WERI-Rb-1 (cell line): ENCODE measurements around the gene BCR.
"Not testable (repeated sequence)": the region's sequence is repeated elsewhere in the genome, so short reads cannot be mapped to it uniquely, and the experiment has no call there.

Source experiments
- DNase-seq: peaks from one replicate; pipeline ENCODE4 v3.0.0-alpha.2; 2020
- H3K27ac ChIP-seq: fragments of 250-450 bp; sonication (Bioruptor Pico); 2 replicates; pipeline ENCODE4 v1.5.1; 2020; ENCODE audit warnings: mild to moderate bottlenecking, moderate library complexity
- H3K27me3 ChIP-seq: fragments of 250-450 bp; sonication (Bioruptor Pico); 2 replicates; pipeline ENCODE4 v1.5.1; 2021; ENCODE audit warnings: mild to moderate bottlenecking, low read depth, moderate library complexity; ENCODE audit not compliant: insufficient read depth, severe bottlenecking
- H3K36me3 ChIP-seq: fragments of 250-450 bp; sonication (Bioruptor Pico); 2 replicates; pipeline ENCODE4 v1.5.1; 2020; ENCODE audit warnings: mild to moderate bottlenecking, moderate library complexity
- H3K4me3 ChIP-seq: 2 replicates; pipeline ENCODE4 v1.5.1; 2011; ENCODE audit warnings: low read depth, mild to moderate bottlenecking, control low read depth, low read length
- H3K9me3 ChIP-seq: fragments of 250-450 bp; sonication (Bioruptor Pico); 2 replicates; pipeline ENCODE4 v1.5.1; 2021; ENCODE audit warnings: mild to moderate bottlenecking, moderate library complexity; ENCODE audit not compliant: severe bottlenecking
- TF ChIP-seq, protein P1 (sequence below): IDR thresholded peaks from 2 replicates; pipeline ENCODE4 v1.5.1; 2011; ENCODE audit warnings: low read depth, mild to moderate bottlenecking, control low read depth, inconsistent platforms, low read length

BCR gene

DNA sequence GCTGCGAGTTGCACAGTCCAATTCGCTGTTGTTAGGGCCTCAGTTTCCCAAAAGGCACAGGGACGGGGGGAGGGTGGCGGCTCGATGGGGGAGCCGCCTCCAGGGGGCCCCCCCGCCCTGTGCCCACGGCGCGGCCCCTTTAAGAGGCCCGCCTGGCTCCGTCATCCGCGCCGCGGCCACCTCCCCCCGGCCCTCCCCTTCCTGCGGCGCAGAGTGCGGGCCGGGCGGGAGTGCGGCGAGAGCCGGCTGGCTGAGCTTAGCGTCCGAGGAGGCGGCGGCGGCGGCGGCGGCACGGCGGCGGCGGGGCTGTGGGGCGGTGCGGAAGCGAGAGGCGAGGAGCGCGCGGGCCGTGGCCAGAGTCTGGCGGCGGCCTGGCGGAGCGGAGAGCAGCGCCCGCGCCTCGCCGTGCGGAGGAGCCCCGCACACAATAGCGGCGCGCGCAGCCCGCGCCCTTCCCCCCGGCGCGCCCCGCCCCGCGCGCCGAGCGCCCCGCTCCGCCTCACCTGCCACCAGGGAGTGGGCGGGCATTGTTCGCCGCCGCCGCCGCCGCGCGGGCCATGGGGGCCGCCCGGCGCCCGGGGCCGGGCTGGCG is at the start of gene BCR:
Gene BCR, plus strand, starts transcription at position 209 of the 592 bp plus-strand sequence. CDS start 452 bp downstream, outside the sequence.
- peak; percentile 67 for DNase-seq
- peak within 1 kb of the TSS; percentile 55 for H3K4me3 ChIP-seq
- H3K36me3 ChIP-seq = peaks cover 34% of the 10 kb centered on the region
- peak within 1 kb of the TSS; percentile 90 for H3K27ac ChIP-seq
- TF ChIP-seq, protein P1, sequence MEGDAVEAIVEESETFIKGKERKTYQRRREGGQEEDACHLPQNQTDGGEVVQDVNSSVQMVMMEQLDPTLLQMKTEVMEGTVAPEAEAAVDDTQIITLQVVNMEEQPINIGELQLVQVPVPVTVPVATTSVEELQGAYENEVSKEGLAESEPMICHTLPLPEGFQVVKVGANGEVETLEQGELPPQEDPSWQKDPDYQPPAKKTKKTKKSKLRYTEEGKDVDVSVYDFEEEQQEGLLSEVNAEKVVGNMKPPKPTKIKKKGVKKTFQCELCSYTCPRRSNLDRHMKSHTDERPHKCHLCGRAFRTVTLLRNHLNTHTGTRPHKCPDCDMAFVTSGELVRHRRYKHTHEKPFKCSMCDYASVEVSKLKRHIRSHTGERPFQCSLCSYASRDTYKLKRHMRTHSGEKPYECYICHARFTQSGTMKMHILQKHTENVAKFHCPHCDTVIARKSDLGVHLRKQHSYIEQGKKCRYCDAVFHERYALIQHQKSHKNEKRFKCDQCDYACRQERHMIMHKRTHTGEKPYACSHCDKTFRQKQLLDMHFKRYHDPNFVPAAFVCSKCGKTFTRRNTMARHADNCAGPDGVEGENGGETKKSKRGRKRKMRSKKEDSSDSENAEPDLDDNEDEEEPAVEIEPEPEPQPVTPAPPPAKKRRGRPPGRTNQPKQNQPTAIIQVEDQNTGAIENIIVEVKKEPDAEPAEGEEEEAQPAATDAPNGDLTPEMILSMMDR = 0 out of 2 replicates have a peak, but pooled peaks have one; percentile 12
- no peaks in the 10 kb centered on the region for H3K27me3 ChIP-seq
- H3K9me3 ChIP-seq = peaks cover 12% of the 10 kb centered on the region

DNA sequence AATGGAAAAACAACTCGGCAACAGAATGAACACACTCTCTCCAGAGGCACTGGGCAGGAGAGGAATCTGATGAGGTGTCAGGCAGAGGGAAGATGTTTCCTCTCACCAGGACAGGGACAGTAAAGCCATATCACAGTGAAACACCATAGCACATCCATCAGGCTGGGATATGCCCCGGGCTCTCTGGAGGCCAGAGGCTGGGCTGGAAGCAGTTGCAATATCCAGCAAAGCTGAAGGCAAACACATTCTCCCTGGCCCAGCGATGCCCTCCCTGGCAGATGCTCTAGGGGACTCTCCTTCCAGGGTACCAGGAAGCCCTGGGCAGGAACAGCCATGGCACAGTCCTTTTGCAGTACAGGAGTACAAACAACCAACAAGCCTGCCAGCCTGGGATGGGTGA is 49.6 kb upstream of the BCR start:
- Histone ChIP-seq H3K27me3 (no peaks in the 10 kb centered on the region), H3K9me3 (no peaks in the 10 kb centered on the region), H3K36me3 (no peaks in the 10 kb centered on the region), H3K27ac (no peak overlapping the region), H3K4me3 (no peak overlapping the region)
- no peak for DNase-seq
- TF ChIP-seq, protein P1 = no peak

DNA sequence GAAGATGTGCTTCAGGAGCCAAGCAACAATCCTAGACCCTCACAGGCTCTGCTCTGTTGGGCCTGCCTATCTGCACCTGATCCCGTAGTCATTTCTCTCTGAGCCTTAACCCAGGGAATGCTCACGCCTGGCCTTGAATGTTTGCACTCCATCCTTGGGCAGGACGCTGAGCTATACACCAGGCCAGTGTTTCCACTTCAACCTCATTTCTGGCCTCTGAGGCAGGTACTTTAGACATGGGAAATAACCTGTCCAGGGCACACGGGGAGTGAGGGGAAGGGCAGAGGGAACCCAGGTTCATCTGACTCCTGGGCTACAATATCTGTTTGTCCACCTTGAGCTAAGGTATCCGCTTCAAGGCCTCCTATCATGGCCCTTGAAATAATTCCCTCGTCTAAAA is 48.4 kb upstream of the BCR start:
- Histone ChIP-seq H3K27me3 (no peaks in the 10 kb centered on the region), H3K4me3 (no peak overlapping the region), H3K27ac (no peak overlapping the region), H3K36me3 (no peaks in the 10 kb centered on the region), H3K9me3 (no peaks in the 10 kb centered on the region)
- TF ChIP-seq, protein P1 = no peak
- DNase-seq = no peak

DNA sequence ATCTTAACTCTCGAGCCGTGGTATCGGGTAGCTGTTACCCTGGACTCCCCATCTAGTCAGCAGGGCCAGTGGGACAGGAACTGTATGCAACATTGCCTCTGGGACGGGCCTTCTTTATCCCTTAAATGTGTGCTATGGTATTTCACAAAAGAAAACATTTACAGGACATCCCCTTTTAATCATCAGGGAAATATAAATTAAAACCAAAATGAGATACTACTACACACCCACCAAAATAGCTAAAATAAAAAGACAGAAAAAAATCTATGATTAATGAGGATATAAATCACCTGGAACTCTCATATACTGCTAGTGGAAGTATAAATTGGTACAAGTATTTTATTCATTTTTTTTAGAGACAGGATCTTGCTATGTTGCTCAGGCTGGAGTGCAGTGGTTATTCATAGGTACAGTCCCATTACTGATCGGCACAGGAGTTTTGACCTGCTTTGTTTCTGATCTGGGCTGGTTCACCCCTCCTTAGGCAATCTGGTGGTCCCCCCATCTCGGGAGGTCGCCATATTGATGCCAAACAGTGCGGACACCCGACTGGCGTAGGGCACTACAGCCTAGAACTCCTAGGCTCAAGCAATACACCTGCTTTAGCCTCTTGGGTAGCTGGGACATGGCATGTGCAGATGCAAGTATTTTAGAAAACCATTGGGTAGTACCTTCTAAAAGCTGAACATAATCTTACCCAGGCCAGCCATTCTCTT is 47.8 kb upstream of the BCR start:
- no peak for DNase-seq
- no peaks in the 10 kb centered on the region for H3K36me3 ChIP-seq
- H3K9me3 ChIP-seq = no peaks in the 10 kb centered on the region
- no peak overlapping the region for H3K4me3 ChIP-seq
- TF ChIP-seq, protein P1 = no peak
- H3K27me3 ChIP-seq = no peaks in the 10 kb centered on the region
- no peak overlapping the region for H3K27ac ChIP-seq

DNA sequence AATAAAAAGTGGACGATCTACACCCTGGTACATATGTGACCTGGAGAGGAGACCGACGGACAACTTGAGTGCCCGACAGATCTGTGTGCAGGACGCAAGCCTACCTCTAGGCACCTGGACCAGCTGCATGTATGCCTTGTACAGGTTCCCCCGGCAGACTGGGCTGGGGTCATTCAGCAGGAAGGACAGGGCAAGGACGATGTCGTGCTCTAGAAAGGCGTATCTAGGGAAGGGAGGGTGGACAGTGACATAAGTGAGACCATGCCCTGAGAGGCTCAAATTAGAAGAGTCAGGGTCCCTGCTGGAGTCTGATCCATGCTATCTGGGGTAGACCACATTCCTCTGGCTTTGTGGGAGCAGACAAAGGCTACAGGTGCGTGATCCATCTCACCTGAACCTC is 46.4 kb upstream of the BCR start:
- Histone ChIP-seq H3K27ac (no peak overlapping the region), H3K4me3 (no peak overlapping the region), H3K9me3 (no peaks in the 10 kb centered on the region), H3K27me3 (no peaks in the 10 kb centered on the region), H3K36me3 (no peaks in the 10 kb centered on the region)
- TF ChIP-seq, protein P1 = no peak
- DNase-seq = no peak

DNA sequence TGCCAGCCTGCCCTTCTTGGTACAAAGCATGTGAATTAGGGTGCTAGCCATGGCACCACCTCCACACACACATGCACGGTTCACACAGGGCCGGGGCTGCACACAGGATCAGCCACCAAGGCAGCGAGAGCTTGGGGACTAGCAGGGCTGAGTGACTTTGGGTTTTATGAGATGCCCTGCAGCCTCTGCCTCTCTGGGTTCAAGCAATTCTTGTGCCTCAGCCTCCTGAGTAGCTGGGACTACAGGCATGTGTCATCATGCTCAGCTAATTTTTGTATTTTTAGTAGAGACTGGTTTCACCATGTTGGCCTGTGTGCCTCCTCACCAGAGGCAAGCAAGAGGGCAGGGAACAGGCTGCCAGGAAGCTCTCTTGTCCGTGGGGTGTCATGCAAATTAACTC is 43.3 kb upstream of the BCR start:
- DNase-seq = not testable (repeated sequence)

More for the DNA sequence above, 43.3 kb upstream of the BCR start:
- not testable (repeated sequence) for H3K9me3 ChIP-seq, H3K36me3 ChIP-seq, H3K27me3 ChIP-seq, H3K4me3 ChIP-seq, H3K27ac ChIP-seq
